Calu3 (cell line): ENCODE data around the gene ZFP62. TPM values are rescaled to one million over a fixed set of nuclear protein-coding genes. Genes with fewer than 3 reads are reported as not detected.

Experiments used
- BruUV-seq: library from RNA; stranded (reverse); fragments of 400-500 nt; replicated peaks from 2 replicates; lab custom pipeline; 2021; lab: Mats Ljungman, UMichigan
- CTCF ChIA-PET: fragments of 300-600 bp; sonication (Branson Sonifier 250); formaldehyde crosslinking; loops from one replicate; lab custom pipeline; 2022; ENCODE audit warnings: antibody characterized with exemption; lab: Charles Lee
- DNase-seq: peaks from one replicate; pipeline ENCODE4 v3.0.0; 2022
- H3K27ac Mint-ChIP-seq: one replicate; pipeline ENCODE4 v1.8.0; 2022; ENCODE audit warnings: mixed read lengths; ENCODE audit not compliant: unreplicated experiment
- H3K27me3 Mint-ChIP-seq: one replicate; pipeline ENCODE4 v1.8.0; 2022; ENCODE audit warnings: mixed read lengths; ENCODE audit not compliant: unreplicated experiment
- H3K36me3 Mint-ChIP-seq: one replicate; pipeline ENCODE4 v1.8.0; 2022; ENCODE audit warnings: mild to moderate bottlenecking, moderate library complexity, mixed read lengths; ENCODE audit not compliant: insufficient read depth, unreplicated experiment
- H3K4me1 Mint-ChIP-seq: one replicate; pipeline ENCODE4 v1.8.0; 2022; ENCODE audit warnings: mild to moderate bottlenecking, low read depth, mixed read lengths; ENCODE audit not compliant: unreplicated experiment
- H3K4me3 Mint-ChIP-seq: one replicate; pipeline ENCODE4 v1.8.0; 2022; ENCODE audit warnings: mild to moderate bottlenecking, low read depth, moderate library complexity, mixed read lengths; ENCODE audit not compliant: unreplicated experiment
- H3K9me3 Mint-ChIP-seq: one replicate; pipeline ENCODE4 v1.8.0; 2022; ENCODE audit warnings: low read depth, mixed read lengths; ENCODE audit not compliant: unreplicated experiment
- intact Hi-C: fragments of 100-400 bp; cut with micrococcal nuclease; formaldehyde crosslinking; loops from one replicate; pipeline ENCODE4 v1.10.0; 2022; ENCODE audit not compliant: unreplicated experiment
- total RNA-seq: library from RNA; stranded (reverse); gene quantifications from 2 replicates; pipeline ENCODE4 v1.2.3, GENCODE V29; 2022
- TF ChIP-seq, protein P1 (sequence below): fragments of 200-600 bp; IDR thresholded peaks from one replicate; pipeline ENCODE4 v1.8.0; 2022; ENCODE audit warnings: antibody characterized with exemption; ENCODE audit not compliant: unreplicated experiment

ZFP62 gene
- total RNA-seq, 1 experiment from 2014 or later, result 46.4 TPM

- Mint-ChIP-seq H3K36me3 (peaks cover 21% of the 10 kb centered on the region), H3K9me3 (no peaks in the 10 kb centered on the region), H3K4me3 (no peak overlapping the region), H3K27me3 (no peaks in the 10 kb centered on the region), H3K4me1 (peaks cover 37% of the 10 kb centered on the region), H3K27ac (no peak overlapping the region)
- no TSS peak for BruUV-seq
- DNase-seq, result no peak
- CTCF ChIA-PET, result interaction anchor here (2.5 kb wide), 1 partner anchor 37 kb away, joined by 7 read pairs; no protein-coding TSS in a partner anchor
- TF ChIP-seq, protein P1, sequence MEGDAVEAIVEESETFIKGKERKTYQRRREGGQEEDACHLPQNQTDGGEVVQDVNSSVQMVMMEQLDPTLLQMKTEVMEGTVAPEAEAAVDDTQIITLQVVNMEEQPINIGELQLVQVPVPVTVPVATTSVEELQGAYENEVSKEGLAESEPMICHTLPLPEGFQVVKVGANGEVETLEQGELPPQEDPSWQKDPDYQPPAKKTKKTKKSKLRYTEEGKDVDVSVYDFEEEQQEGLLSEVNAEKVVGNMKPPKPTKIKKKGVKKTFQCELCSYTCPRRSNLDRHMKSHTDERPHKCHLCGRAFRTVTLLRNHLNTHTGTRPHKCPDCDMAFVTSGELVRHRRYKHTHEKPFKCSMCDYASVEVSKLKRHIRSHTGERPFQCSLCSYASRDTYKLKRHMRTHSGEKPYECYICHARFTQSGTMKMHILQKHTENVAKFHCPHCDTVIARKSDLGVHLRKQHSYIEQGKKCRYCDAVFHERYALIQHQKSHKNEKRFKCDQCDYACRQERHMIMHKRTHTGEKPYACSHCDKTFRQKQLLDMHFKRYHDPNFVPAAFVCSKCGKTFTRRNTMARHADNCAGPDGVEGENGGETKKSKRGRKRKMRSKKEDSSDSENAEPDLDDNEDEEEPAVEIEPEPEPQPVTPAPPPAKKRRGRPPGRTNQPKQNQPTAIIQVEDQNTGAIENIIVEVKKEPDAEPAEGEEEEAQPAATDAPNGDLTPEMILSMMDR, result no peak
- intact Hi-C loops, result loop anchor here (5.0 kb wide), 1 partner anchor 60 kb away; the partner anchor contains the start of gene MGAT1
Measured at GRCh38 chr5:180862645-180863044, 1.6 kb upstream of the ZFP62 start.

GRCh38 chr5:180860273-180860886 lies 696 bp downstream of the ZFP62 start:
- CTCF ChIA-PET, result interaction anchor here (0.5 to 2.5 kb wide), 5 partner anchors 9 to 402 kb away, joined by 3 to 7 read pairs (median 3); no protein-coding TSS in a partner anchor
- H3K27ac Mint-ChIP-seq, result peak overlapping the region; percentile 83
- DNase-seq, result peak; percentile 36
- intact Hi-C loops, result loop anchor here (2.0 to 5.0 kb wide), 3 partner anchors 34 to 76 kb away; partner anchors contain the start of gene MGAT1
- TF ChIP-seq, protein P1, result no peak
- H3K4me3 Mint-ChIP-seq, result peak overlapping the region; percentile 90
- peaks cover 18% of the 10 kb centered on the region for H3K4me1 Mint-ChIP-seq
- H3K36me3 Mint-ChIP-seq, result peaks cover 38% of the 10 kb centered on the region
- no peaks in the 10 kb centered on the region for H3K27me3 Mint-ChIP-seq
- BruUV-seq, result TSS peak; percentile 32
- H3K9me3 Mint-ChIP-seq, result peaks cover 9% of the 10 kb centered on the region

DNA sequence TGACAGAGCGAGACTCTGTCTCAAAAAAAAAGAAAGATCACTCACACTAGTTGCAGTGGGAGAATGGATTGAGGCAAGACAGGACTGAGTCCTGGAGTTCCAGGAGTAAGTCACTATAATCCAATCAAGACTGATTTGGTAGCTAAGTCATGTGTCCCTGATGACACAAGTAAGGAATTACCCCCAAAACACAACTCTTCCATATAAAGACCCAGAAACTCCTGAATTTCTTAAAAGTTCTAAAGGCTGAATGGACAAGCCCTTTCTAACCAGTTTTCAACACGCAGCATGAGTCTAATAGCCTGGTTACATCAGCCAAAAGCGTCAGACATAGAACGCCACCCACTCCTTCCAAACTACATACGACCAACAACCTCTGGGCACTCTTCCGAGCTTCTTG lies 2.5 kb downstream of the ZFP62 start:
- CTCF ChIA-PET, result interaction anchor here (0.6 kb wide), 1 partner anchor 151 kb away, joined by 4 read pairs; no protein-coding TSS in a partner anchor
- intact Hi-C loops, result no loop called here
- no peak for DNase-seq
- TF ChIP-seq, protein P1, result no peak
- Mint-ChIP-seq H3K27me3 (no peaks in the 10 kb centered on the region), H3K4me1 (peaks cover 17% of the 10 kb centered on the region), H3K4me3 (no peak overlapping the region), H3K9me3 (peaks cover 20% of the 10 kb centered on the region), H3K27ac (no peak overlapping the region), H3K36me3 (peaks cover 42% of the 10 kb centered on the region)
- BruUV-seq, result no TSS peak

- no peak for DNase-seq
- BruUV-seq, result no TSS peak
- H3K27me3 Mint-ChIP-seq, result no peaks in the 10 kb centered on the region
- CTCF ChIA-PET, result no interaction called here
- peaks cover 45% of the 10 kb centered on the region for H3K36me3 Mint-ChIP-seq
- H3K4me1 Mint-ChIP-seq, result peaks cover 2% of the 10 kb centered on the region
- intact Hi-C loops, result no loop called here
- no peak overlapping the region for H3K27ac Mint-ChIP-seq
- no peak overlapping the region for H3K4me3 Mint-ChIP-seq
- TF ChIP-seq, protein P1, result no peak
- H3K9me3 Mint-ChIP-seq, result peaks cover 35% of the 10 kb centered on the region
Measured at GRCh38 chr5:180853848-180854176, 7.3 kb downstream of the ZFP62 start.
